WTC11 (cell line): ENCODE results near the gene TNK1. TPM values are rescaled to one million over a fixed set of nuclear protein-coding genes. Genes with fewer than 3 reads are reported as not detected.

ENCODE experiments used
- ATAC-seq: fragments of 200-7000 bp; cut with Tn5 transposase; 2 replicates; pipeline ENCODE4 v1.10.0; 2021; ENCODE audit warnings: mild to moderate bottlenecking, moderate library complexity
- CTCF ChIA-PET: fragments of 300-600 bp; sonication (Branson Sonifier 250); formaldehyde crosslinking; loops from one replicate; lab custom pipeline; 2021; ENCODE audit warnings: antibody characterized with exemption; lab: Charles Lee
- POLR2A ChIA-PET: fragments of 350-600 bp; sonication (Branson Sonifier 250); formaldehyde crosslinking; loops from one replicate; lab custom pipeline; 2021; ENCODE audit warnings: antibody characterized with exemption; lab: Charles Lee
- DNase-seq: peaks from one replicate; pipeline ENCODE4 v3.0.0; 2021; ENCODE audit warnings: low spot score
- H3K27ac Mint-ChIP-seq: 2 replicates; pipeline ENCODE4 v1.8.0; 2021; ENCODE audit warnings: mixed read lengths
- H3K27me3 Mint-ChIP-seq: 2 replicates; pipeline ENCODE4 v1.8.0; 2021; ENCODE audit warnings: low read depth, mild to moderate bottlenecking, moderate library complexity, mixed read lengths
- H3K36me3 Mint-ChIP-seq: 2 replicates; pipeline ENCODE4 v1.8.0; 2021; ENCODE audit warnings: mixed read lengths
- H3K4me1 Mint-ChIP-seq: 2 replicates; pipeline ENCODE4 v1.8.0; 2022; ENCODE audit warnings: mixed read lengths
- H3K4me3 Mint-ChIP-seq: 2 replicates; pipeline ENCODE4 v1.8.0; 2021; ENCODE audit warnings: mild to moderate bottlenecking, moderate library complexity, mixed read lengths
- H3K9me3 Mint-ChIP-seq: 2 replicates; pipeline ENCODE4 v1.8.0; 2021; ENCODE audit warnings: mixed read lengths
- EMX1 ChIP-seq: fragments of 250-450 bp; sonication (Bioruptor Pico); IDR thresholded peaks from 2 replicates; pipeline ENCODE4 v1.8.0; 2021; ENCODE audit warnings: mild to moderate bottlenecking
- ESRRA ChIP-seq: sonication (generic); formaldehyde crosslinking; IDR thresholded peaks from 2 replicates; pipeline ENCODE4 v1.8.1; 2022; ENCODE audit warnings: mild to moderate bottlenecking, missing genetic modification reagents, borderline replicate concordance
- FOXK1 ChIP-seq: sonication (generic); formaldehyde crosslinking; IDR thresholded peaks from 2 replicates; pipeline ENCODE4 v1.8.0; 2022; ENCODE audit warnings: mild to moderate bottlenecking, moderate library complexity, missing genetic modification reagents
- FOXP1 ChIP-seq: sonication (generic); formaldehyde crosslinking; IDR thresholded peaks from 2 replicates; pipeline ENCODE4 v1.8.0; 2022; ENCODE audit warnings: missing genetic modification reagents, mild to moderate bottlenecking, moderate library complexity, borderline replicate concordance
- GRHL2 ChIP-seq: fragments of 250-450 bp; sonication (Bioruptor Pico); IDR thresholded peaks from 2 replicates; pipeline ENCODE4 v1.8.0; 2022; ENCODE audit warnings: mild to moderate bottlenecking, moderate library complexity; ENCODE audit not compliant: insufficient replicate concordance, severe bottlenecking
- IRF2 ChIP-seq: sonication (generic); formaldehyde crosslinking; IDR thresholded peaks from 2 replicates; pipeline ENCODE4 v1.8.0; 2022; ENCODE audit warnings: low read depth, missing genetic modification reagents, borderline replicate concordance
- MYBL2 ChIP-seq: sonication (generic); formaldehyde crosslinking; IDR thresholded peaks from 2 replicates; pipeline ENCODE4 v1.8.1; 2023; ENCODE audit warnings: mild to moderate bottlenecking, moderate library complexity, missing genetic modification reagents
- NFATC4 ChIP-seq: fragments of 250-450 bp; sonication (Bioruptor Pico); IDR thresholded peaks from 2 replicates; pipeline ENCODE4 v1.9.0; 2021; ENCODE audit warnings: mild to moderate bottlenecking
- NFYB ChIP-seq: sonication (generic); formaldehyde crosslinking; conservative IDR thresholded peaks from 2 replicates; pipeline ENCODE4 v1.8.0; 2022; ENCODE audit warnings: low read depth, missing genetic modification reagents
- NR1H2 ChIP-seq: sonication (generic); formaldehyde crosslinking; IDR thresholded peaks from 2 replicates; pipeline ENCODE4 v1.9.0; 2021; ENCODE audit warnings: mild to moderate bottlenecking, moderate library complexity, missing genetic modification reagents
- RELA ChIP-seq: sonication (generic); formaldehyde crosslinking; IDR thresholded peaks from 2 replicates; pipeline ENCODE4 v1.8.1; 2022; ENCODE audit warnings: missing genetic modification reagents, mild to moderate bottlenecking, borderline replicate concordance
- TCF7 ChIP-seq: sonication (generic); formaldehyde crosslinking; IDR thresholded peaks from 2 replicates; pipeline ENCODE4 v1.8.0; 2022; ENCODE audit warnings: mild to moderate bottlenecking, low read depth, missing genetic modification reagents, moderate library complexity
- TEAD4 ChIP-seq: sonication (generic); formaldehyde crosslinking; IDR thresholded peaks from 2 replicates; pipeline ENCODE4 v1.8.0; 2022; ENCODE audit warnings: mild to moderate bottlenecking, missing genetic modification reagents
- TP53 ChIP-seq: sonication (generic); formaldehyde crosslinking; IDR thresholded peaks from 2 replicates; pipeline ENCODE4 v1.8.1; 2023; ENCODE audit warnings: mild to moderate bottlenecking, missing genetic modification reagents
- ZNF121 ChIP-seq: sonication (generic); formaldehyde crosslinking; IDR thresholded peaks from 2 replicates; pipeline ENCODE4 v1.8.0; 2023; ENCODE audit warnings: missing genetic modification reagents
- ZNF232 ChIP-seq: sonication (generic); formaldehyde crosslinking; IDR thresholded peaks from 2 replicates; pipeline ENCODE4 v1.8.0; 2022; ENCODE audit warnings: mild to moderate bottlenecking, missing genetic modification reagents
- ZNF317 ChIP-seq: sonication (generic); formaldehyde crosslinking; IDR thresholded peaks from 2 replicates; pipeline ENCODE4 v1.8.1; 2023; ENCODE audit warnings: low read depth, mild to moderate bottlenecking, moderate library complexity, missing genetic modification reagents, borderline replicate concordance
- total RNA-seq: library from RNA; stranded (reverse); gene quantifications from 3 replicates; pipeline ENCODE4 v1.2.3, GENCODE V29; 2021
- TF ChIP-seq, protein P1 (sequence below): fragments of 250-450 bp; sonication (Bioruptor Pico); IDR thresholded peaks from 2 replicates; pipeline ENCODE4 v1.8.0; 2021; ENCODE audit warnings: mild to moderate bottlenecking
- TF ChIP-seq, protein P2 (sequence below): fragments of 200-600 bp; IDR thresholded peaks from 2 replicates; pipeline ENCODE4 v1.8.0; 2022; ENCODE audit warnings: antibody characterized with exemption
- TF ChIP-seq, protein P3 (sequence below): sonication (generic); formaldehyde crosslinking; IDR thresholded peaks from 2 replicates; pipeline ENCODE4 v1.8.1; 2022; ENCODE audit warnings: mild to moderate bottlenecking, moderate library complexity, missing genetic modification reagents
- TF ChIP-seq, protein P4 (sequence below): sonication (generic); formaldehyde crosslinking; IDR thresholded peaks from 2 replicates; pipeline ENCODE4 v1.8.0; 2022; ENCODE audit warnings: mild to moderate bottlenecking, missing genetic modification reagents
- TF ChIP-seq, protein P5 (sequence below): sonication (generic); formaldehyde crosslinking; IDR thresholded peaks from 2 replicates; pipeline ENCODE4 v1.8.1; 2023; ENCODE audit warnings: mild to moderate bottlenecking, missing genetic modification reagents

TNK1 gene
- total RNA-seq, 1 experiment from 2014 or later: 9.3 TPM

DNA sequence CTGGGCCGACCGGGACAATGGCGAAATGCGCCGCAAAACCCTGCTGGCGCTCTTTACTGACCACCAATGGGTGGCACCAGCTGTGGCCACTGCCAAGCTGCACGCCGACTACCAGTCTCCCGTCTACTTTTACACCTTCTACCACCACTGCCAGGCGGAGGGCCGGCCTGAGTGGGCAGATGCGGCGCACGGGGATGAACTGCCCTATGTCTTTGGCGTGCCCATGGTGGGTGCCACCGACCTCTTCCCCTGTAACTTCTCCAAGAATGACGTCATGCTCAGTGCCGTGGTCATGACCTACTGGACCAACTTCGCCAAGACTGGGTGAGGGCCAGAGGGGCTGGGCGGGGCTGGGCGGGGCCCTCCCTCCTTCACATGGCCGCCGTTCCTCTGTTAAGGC is 34.9 kb downstream of the TNK1 start:
- no peak overlapping the region for H3K4me3 Mint-ChIP-seq
- ChIA-PET CTCF (no interaction called here), POLR2A (no interaction called here)
- no peaks in the 10 kb centered on the region for H3K9me3 Mint-ChIP-seq
- no peak for DNase-seq
- ATAC-seq: no peak
- peaks cover 18% of the 10 kb centered on the region; the same call in 1 of the 2 replicates for H3K36me3 Mint-ChIP-seq
- H3K27me3 Mint-ChIP-seq: no peaks in the 10 kb centered on the region
- no peak for TF ChIP-seq FOXP1
- TF ChIP-seq NFATC4 (CRISPR knock-in tag): no peak
- TF ChIP-seq, protein P1, sequence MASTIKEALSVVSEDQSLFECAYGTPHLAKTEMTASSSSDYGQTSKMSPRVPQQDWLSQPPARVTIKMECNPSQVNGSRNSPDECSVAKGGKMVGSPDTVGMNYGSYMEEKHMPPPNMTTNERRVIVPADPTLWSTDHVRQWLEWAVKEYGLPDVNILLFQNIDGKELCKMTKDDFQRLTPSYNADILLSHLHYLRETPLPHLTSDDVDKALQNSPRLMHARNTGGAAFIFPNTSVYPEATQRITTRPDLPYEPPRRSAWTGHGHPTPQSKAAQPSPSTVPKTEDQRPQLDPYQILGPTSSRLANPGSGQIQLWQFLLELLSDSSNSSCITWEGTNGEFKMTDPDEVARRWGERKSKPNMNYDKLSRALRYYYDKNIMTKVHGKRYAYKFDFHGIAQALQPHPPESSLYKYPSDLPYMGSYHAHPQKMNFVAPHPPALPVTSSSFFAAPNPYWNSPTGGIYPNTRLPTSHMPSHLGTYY (CRISPR knock-in tag): no peak
- TF ChIP-seq, protein P2, sequence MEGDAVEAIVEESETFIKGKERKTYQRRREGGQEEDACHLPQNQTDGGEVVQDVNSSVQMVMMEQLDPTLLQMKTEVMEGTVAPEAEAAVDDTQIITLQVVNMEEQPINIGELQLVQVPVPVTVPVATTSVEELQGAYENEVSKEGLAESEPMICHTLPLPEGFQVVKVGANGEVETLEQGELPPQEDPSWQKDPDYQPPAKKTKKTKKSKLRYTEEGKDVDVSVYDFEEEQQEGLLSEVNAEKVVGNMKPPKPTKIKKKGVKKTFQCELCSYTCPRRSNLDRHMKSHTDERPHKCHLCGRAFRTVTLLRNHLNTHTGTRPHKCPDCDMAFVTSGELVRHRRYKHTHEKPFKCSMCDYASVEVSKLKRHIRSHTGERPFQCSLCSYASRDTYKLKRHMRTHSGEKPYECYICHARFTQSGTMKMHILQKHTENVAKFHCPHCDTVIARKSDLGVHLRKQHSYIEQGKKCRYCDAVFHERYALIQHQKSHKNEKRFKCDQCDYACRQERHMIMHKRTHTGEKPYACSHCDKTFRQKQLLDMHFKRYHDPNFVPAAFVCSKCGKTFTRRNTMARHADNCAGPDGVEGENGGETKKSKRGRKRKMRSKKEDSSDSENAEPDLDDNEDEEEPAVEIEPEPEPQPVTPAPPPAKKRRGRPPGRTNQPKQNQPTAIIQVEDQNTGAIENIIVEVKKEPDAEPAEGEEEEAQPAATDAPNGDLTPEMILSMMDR: no peak
- TF ChIP-seq EMX1 (CRISPR knock-in tag): no peak
- H3K4me1 Mint-ChIP-seq: peaks cover 24% of the 10 kb centered on the region
- no peak overlapping the region for H3K27ac Mint-ChIP-seq

DNA sequence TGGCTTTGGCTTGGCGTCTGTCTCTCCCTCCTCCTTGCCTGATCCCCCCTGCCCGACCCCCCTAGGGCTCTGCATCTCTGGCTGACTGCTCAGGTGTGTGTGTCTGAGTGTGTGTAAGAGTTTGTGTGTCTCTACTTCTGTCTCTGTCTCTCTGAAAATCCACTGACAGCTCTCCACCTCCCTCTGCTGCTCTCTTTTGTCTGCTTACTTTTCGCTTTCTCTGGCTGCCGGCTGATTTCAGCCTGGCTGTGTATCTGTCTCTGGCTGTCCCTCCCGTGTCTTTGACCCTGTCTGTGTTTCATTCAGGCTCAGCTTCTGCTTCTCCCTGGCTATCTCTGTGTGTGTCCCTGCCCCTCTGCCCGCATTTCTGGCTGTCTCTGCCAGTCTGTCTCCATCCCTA is 35.4 kb downstream of the TNK1 start:
- DNase-seq: no peak
- no peak overlapping the region for H3K4me3 Mint-ChIP-seq
- H3K9me3 Mint-ChIP-seq: no peaks in the 10 kb centered on the region
- H3K4me1 Mint-ChIP-seq: peaks cover 26% of the 10 kb centered on the region
- TF ChIP-seq FOXK1 (CRISPR knock-in tag) (no peak), ZNF317 (CRISPR knock-in tag) (no peak), GRHL2 (CRISPR knock-in tag) (no peak), NFYB (CRISPR knock-in tag) (no peak), TEAD4 (no peak), TP53 (CRISPR knock-in tag) (no peak)
- TF ChIP-seq, protein P3, sequence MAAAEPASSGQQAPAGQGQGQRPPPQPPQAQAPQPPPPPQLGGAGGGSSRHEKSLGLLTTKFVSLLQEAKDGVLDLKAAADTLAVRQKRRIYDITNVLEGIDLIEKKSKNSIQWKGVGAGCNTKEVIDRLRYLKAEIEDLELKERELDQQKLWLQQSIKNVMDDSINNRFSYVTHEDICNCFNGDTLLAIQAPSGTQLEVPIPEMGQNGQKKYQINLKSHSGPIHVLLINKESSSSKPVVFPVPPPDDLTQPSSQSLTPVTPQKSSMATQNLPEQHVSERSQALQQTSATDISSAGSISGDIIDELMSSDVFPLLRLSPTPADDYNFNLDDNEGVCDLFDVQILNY (CRISPR knock-in tag): no peak
- TF ChIP-seq, protein P4, sequence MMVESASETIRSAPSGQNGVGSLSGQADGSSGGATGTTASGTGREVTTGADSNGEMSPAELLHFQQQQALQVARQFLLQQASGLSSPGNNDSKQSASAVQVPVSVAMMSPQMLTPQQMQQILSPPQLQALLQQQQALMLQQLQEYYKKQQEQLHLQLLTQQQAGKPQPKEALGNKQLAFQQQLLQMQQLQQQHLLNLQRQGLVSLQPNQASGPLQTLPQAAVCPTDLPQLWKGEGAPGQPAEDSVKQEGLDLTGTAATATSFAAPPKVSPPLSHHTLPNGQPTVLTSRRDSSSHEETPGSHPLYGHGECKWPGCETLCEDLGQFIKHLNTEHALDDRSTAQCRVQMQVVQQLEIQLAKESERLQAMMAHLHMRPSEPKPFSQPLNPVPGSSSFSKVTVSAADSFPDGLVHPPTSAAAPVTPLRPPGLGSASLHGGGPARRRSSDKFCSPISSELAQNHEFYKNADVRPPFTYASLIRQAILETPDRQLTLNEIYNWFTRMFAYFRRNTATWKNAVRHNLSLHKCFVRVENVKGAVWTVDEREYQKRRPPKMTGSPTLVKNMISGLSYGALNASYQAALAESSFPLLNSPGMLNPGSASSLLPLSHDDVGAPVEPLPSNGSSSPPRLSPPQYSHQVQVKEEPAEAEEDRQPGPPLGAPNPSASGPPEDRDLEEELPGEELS (CRISPR knock-in tag): no peak
- H3K27ac Mint-ChIP-seq: no peak overlapping the region
- no peak for ATAC-seq
- ChIA-PET POLR2A (no interaction called here), CTCF (no interaction called here)
- H3K36me3 Mint-ChIP-seq: peaks cover 18% of the 10 kb centered on the region; the same call in 1 of the 2 replicates
- no peaks in the 10 kb centered on the region for H3K27me3 Mint-ChIP-seq

DNA sequence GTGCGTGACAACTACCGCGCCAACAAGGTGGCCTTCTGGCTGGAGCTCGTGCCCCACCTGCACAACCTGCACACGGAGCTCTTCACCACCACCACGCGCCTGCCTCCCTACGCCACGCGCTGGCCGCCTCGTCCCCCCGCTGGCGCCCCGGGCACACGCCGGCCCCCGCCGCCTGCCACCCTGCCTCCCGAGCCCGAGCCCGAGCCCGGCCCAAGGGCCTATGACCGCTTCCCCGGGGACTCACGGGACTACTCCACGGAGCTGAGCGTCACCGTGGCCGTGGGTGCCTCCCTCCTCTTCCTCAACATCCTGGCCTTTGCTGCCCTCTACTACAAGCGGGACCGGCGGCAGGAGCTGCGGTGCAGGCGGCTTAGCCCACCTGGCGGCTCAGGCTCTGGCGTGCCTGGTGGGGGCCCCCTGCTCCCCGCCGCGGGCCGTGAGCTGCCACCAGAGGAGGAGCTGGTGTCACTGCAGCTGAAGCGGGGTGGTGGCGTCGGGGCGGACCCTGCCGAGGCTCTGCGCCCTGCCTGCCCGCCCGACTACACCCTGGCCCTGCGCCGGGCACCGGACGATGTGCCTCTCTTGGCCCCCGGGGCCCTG is 36.3 kb downstream of the TNK1 start:
- POLR2A ChIA-PET: interaction anchor here (0.6 kb wide), 1 partner anchor 24 kb away, joined by 7 read pairs; no protein-coding TSS in a partner anchor
- ATAC-seq: no peak
- H3K9me3 Mint-ChIP-seq: no peaks in the 10 kb centered on the region
- H3K27me3 Mint-ChIP-seq: no peaks in the 10 kb centered on the region
- peaks cover 16% of the 10 kb centered on the region; the same call in 1 of the 2 replicates for H3K36me3 Mint-ChIP-seq
- DNase-seq: no peak
- CTCF ChIA-PET: interaction anchor here (0.9 to 1.0 kb wide), 2 partner anchors 62 to 86 kb away, joined by 4 to 5 read pairs; no protein-coding TSS in a partner anchor
- no peak overlapping the region for H3K4me3 Mint-ChIP-seq
- no peak overlapping the region for H3K27ac Mint-ChIP-seq
- H3K4me1 Mint-ChIP-seq: peaks cover 23% of the 10 kb centered on the region
- TF ChIP-seq, protein P3 (CRISPR knock-in tag): no peak
- no peak for TF ChIP-seq TCF7 (CRISPR knock-in tag)
- no peak for TF ChIP-seq IRF2 (CRISPR knock-in tag)
- no peak for TF ChIP-seq RELA
- no peak for TF ChIP-seq ZNF232 (CRISPR knock-in tag)
- TF ChIP-seq ESRRA (CRISPR knock-in tag): no peak
- TF ChIP-seq ZNF121: no peak
- no peak for TF ChIP-seq NR1H2 (CRISPR knock-in tag)
- TF ChIP-seq, protein P5, sequence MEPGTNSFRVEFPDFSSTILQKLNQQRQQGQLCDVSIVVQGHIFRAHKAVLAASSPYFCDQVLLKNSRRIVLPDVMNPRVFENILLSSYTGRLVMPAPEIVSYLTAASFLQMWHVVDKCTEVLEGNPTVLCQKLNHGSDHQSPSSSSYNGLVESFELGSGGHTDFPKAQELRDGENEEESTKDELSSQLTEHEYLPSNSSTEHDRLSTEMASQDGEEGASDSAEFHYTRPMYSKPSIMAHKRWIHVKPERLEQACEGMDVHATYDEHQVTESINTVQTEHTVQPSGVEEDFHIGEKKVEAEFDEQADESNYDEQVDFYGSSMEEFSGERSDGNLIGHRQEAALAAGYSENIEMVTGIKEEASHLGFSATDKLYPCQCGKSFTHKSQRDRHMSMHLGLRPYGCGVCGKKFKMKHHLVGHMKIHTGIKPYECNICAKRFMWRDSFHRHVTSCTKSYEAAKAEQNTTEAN (CRISPR knock-in tag): no peak
- TF ChIP-seq MYBL2 (CRISPR knock-in tag): no peak
